Type B pancreatic cell (in vitro differentiated cells): Measurements from ENCODE around the gene RACGAP1. TPM values are rescaled to one million over a fixed set of nuclear protein-coding genes. Genes with fewer than 3 reads are reported as not detected.

ENCODE experiments used
- DNase-seq: peaks from one replicate; pipeline ENCODE4 v3.0.0; 2021; ENCODE audit warnings: mixed read lengths; ENCODE audit not compliant: unreplicated experiment; ENCODE audit errors: extremely low spot score
- H3K27ac Mint-ChIP-seq: 2 replicates; pipeline ENCODE4 v1.8.0; 2021; ENCODE audit warnings: mild to moderate bottlenecking, mixed read lengths
- H3K27me3 Mint-ChIP-seq: 2 replicates; pipeline ENCODE4 v1.8.0; 2021; ENCODE audit warnings: mixed read lengths
- H3K36me3 Mint-ChIP-seq: 2 replicates; pipeline ENCODE4 v1.8.0; 2021; ENCODE audit warnings: mixed read lengths
- H3K4me1 Mint-ChIP-seq: one replicate; pipeline ENCODE4 v1.8.0; 2021; ENCODE audit warnings: mixed read lengths; ENCODE audit not compliant: unreplicated experiment
- H3K4me3 Mint-ChIP-seq: 2 replicates; pipeline ENCODE4 v1.8.0; 2021; ENCODE audit warnings: mild to moderate bottlenecking, mixed read lengths
- H3K9me3 Mint-ChIP-seq: 2 replicates; pipeline ENCODE4 v1.8.0; 2021; ENCODE audit warnings: mixed read lengths
- total RNA-seq: library from RNA; stranded (reverse); gene quantifications from 2 replicates; pipeline ENCODE4 v1.2.1, GENCODE V29; 2021; ENCODE audit warnings: low replicate concordance
- TF ChIP-seq, protein P1 (sequence below): fragments of 200-600 bp; sonication (generic); conservative IDR thresholded peaks from 2 replicates; pipeline ENCODE4 v1.5.0; 2021; ENCODE audit warnings: antibody characterized with exemption, mild to moderate bottlenecking

Gene RACGAP1
- total RNA-seq, 1 donor from 2014 or later: 70.6 TPM

DNA sequence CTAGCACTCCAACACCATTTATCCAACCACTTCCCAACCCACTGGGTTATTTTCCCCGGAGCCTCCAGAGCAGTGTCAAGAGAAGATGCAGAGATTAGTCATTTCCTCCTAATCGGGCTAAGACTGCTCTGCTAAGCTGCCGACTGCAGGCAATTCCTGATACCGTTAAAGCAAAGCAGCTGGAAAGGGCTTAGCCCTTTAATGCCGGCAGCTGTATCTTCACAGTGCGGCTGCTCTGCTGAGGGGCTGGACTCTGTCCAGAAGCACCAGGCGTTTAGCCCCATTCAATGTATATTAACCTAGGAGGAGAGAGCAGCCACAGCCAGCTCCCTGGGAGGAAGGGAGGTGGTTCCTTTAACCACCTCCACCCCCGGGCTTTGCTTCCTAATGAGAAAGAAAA lies 41.4 kb downstream of the RACGAP1 start:
- H3K4me1 Mint-ChIP-seq: peaks cover 58% of the 10 kb centered on the region
- TF ChIP-seq, protein P1, sequence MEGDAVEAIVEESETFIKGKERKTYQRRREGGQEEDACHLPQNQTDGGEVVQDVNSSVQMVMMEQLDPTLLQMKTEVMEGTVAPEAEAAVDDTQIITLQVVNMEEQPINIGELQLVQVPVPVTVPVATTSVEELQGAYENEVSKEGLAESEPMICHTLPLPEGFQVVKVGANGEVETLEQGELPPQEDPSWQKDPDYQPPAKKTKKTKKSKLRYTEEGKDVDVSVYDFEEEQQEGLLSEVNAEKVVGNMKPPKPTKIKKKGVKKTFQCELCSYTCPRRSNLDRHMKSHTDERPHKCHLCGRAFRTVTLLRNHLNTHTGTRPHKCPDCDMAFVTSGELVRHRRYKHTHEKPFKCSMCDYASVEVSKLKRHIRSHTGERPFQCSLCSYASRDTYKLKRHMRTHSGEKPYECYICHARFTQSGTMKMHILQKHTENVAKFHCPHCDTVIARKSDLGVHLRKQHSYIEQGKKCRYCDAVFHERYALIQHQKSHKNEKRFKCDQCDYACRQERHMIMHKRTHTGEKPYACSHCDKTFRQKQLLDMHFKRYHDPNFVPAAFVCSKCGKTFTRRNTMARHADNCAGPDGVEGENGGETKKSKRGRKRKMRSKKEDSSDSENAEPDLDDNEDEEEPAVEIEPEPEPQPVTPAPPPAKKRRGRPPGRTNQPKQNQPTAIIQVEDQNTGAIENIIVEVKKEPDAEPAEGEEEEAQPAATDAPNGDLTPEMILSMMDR: no peak
- DNase-seq: no peak
- H3K4me3 Mint-ChIP-seq: peak overlapping the region; percentile 5
- peaks cover 11% of the 10 kb centered on the region for H3K36me3 Mint-ChIP-seq
- no peaks in the 10 kb centered on the region for H3K9me3 Mint-ChIP-seq
- H3K27me3 Mint-ChIP-seq: no peaks in the 10 kb centered on the region
- H3K27ac Mint-ChIP-seq: no peak overlapping the region

GRCh38 chr12:49982246-49983087 lies 42.8 kb downstream of the RACGAP1 start:
- H3K4me3 Mint-ChIP-seq: no peak overlapping the region
- H3K36me3 Mint-ChIP-seq: peaks cover 3% of the 10 kb centered on the region
- peak overlapping the region; percentile 13 for H3K27ac Mint-ChIP-seq
- TF ChIP-seq, protein P1: no peak
- no peak for DNase-seq
- H3K4me1 Mint-ChIP-seq: peaks cover 68% of the 10 kb centered on the region
- H3K9me3 Mint-ChIP-seq: no peaks in the 10 kb centered on the region
- H3K27me3 Mint-ChIP-seq: no peaks in the 10 kb centered on the region

GRCh38 chr12:49980501-49981349 lies 44.6 kb downstream of the RACGAP1 start:
- H3K4me3 Mint-ChIP-seq: peak overlapping the region; percentile 10
- H3K4me1 Mint-ChIP-seq: peaks cover 64% of the 10 kb centered on the region
- peak overlapping the region; percentile 64 for H3K27ac Mint-ChIP-seq
- TF ChIP-seq, protein P1: no peak
- no peaks in the 10 kb centered on the region for H3K27me3 Mint-ChIP-seq
- H3K36me3 Mint-ChIP-seq: no peaks in the 10 kb centered on the region
- no peak for DNase-seq
- H3K9me3 Mint-ChIP-seq: no peaks in the 10 kb centered on the region

- no peak for DNase-seq
- TF ChIP-seq, protein P1: no peak
- Mint-ChIP-seq H3K4me3 (no peak overlapping the region), H3K27me3 (no peaks in the 10 kb centered on the region), H3K9me3 (no peaks in the 10 kb centered on the region), H3K4me1 (peaks cover 56% of the 10 kb centered on the region), H3K27ac (peak overlapping the region; percentile 23), H3K36me3 (no peaks in the 10 kb centered on the region)
Measured at GRCh38 chr12:49979791-49980190, 45.5 kb downstream of the RACGAP1 start.

GRCh38 chr12:49979016-49979586 lies 46.2 kb downstream of the RACGAP1 start:
- Mint-ChIP-seq H3K4me1 (peaks cover 50% of the 10 kb centered on the region), H3K27ac (peak overlapping the region; percentile 23), H3K36me3 (no peaks in the 10 kb centered on the region), H3K4me3 (no peak overlapping the region), H3K9me3 (no peaks in the 10 kb centered on the region), H3K27me3 (no peaks in the 10 kb centered on the region)
- DNase-seq: no peak
- TF ChIP-seq, protein P1: no peak
